ENCODE data around the gene TCF23. TPM values are rescaled to one million over a fixed set of nuclear protein-coding genes. Genes with fewer than 3 reads are reported as not detected.
"Not testable (repeated sequence)": the region's sequence is repeated elsewhere in the genome, so short reads cannot be mapped to it uniquely, and the experiment has no call there.

The TCF23 gene
- total RNA-seq, 3 donors from 2014 or later = 0.05 to 0.23 TPM; not detected in 1

- Histone ChIP-seq H3K36me3 (ENCODE audit: low read depth) (no peaks in the 10 kb centered on the region), H3K4me1 (ENCODE audit: low read depth) (peaks cover 8% of the 10 kb centered on the region), H3K9me3 (no peaks in the 10 kb centered on the region), H3K4me3 (no peak within 1 kb of the TSS)
- DNase-seq = peak in 2 of 3 donors; percentile 19 to 55
- TF ChIP-seq, protein P1, sequence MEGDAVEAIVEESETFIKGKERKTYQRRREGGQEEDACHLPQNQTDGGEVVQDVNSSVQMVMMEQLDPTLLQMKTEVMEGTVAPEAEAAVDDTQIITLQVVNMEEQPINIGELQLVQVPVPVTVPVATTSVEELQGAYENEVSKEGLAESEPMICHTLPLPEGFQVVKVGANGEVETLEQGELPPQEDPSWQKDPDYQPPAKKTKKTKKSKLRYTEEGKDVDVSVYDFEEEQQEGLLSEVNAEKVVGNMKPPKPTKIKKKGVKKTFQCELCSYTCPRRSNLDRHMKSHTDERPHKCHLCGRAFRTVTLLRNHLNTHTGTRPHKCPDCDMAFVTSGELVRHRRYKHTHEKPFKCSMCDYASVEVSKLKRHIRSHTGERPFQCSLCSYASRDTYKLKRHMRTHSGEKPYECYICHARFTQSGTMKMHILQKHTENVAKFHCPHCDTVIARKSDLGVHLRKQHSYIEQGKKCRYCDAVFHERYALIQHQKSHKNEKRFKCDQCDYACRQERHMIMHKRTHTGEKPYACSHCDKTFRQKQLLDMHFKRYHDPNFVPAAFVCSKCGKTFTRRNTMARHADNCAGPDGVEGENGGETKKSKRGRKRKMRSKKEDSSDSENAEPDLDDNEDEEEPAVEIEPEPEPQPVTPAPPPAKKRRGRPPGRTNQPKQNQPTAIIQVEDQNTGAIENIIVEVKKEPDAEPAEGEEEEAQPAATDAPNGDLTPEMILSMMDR (IDR thresholded peaks at IDR 0.05) = no peak
- intact Hi-C loops (cut with DNase I, micrococcal nuclease) = no loop called here
- ATAC-seq = peak; percentile 74
Observed at GRCh38 chr2:27118525-27119329, 30.1 kb upstream of the TCF23 start, which contains the start of gene CGREF1. Gene CGREF1, minus strand, starts transcription at chr2:27119128. Its CDS starts 14,762 bp downstream, at chr2:27104366.

- H3K9me3 ChIP-seq; intact Hi-C loops (cut with DNase I, micrococcal nuclease); H3K4me3 ChIP-seq; ATAC-seq; DNase-seq; H3K36me3 ChIP-seq (ENCODE audit: low read depth); H3K4me1 ChIP-seq (ENCODE audit: low read depth): not testable (repeated sequence)
Observed at GRCh38 chr2:27119330-27119670, 29.5 kb upstream of the TCF23 start.

DNA sequence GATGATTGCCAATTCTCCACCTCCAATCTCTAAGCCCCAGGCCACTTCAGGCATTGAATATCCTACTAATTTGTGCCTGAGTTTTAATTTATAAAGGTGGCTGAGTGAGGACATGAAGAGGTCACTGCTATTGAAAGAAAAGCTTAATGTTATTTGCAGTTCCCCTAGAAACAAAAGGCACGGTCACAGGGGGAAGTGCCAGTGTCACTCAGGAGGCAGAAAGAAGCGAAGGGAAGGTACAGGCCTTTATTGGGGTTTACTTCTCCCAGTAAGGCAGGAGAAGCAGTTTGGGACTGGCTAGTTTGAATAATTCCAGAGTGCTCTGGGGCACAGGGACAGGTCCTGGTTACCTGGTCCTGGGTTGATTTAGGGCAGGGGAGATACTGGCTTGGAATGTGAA lies 26.9 kb upstream of the TCF23 start:
- TF ChIP-seq, protein P1 (IDR thresholded peaks at IDR 0.05) = no peak
- Histone ChIP-seq H3K36me3 (ENCODE audit: low read depth) (no peaks in the 10 kb centered on the region), H3K9me3 (no peaks in the 10 kb centered on the region), H3K4me3 (no peak overlapping the region), H3K4me1 (ENCODE audit: low read depth) (peaks cover 8% of the 10 kb centered on the region)
- ATAC-seq = no peak
- no peak for DNase-seq
- intact Hi-C loops (cut with DNase I, micrococcal nuclease) = no loop called here

DNA sequence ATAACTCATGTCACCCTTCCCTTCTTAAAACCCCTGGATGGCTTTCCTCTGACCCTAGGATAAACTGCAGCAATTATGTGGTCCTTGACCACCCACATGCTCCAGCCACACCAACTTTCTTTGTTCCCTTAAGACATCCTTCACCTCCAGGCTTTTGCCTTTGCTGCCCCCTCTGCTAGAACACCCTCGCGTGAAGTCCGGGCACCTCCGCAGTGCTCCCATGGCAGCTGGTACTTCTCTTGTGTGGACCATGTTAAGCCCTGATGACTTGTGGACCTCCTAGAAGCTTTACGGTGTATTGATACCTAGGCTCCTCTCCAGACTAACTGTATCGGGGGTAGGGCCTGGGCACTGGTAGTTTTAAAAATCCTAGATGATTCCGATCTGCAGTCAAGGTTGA lies 26.0 kb upstream of the TCF23 start:
- intact Hi-C loops (cut with DNase I, micrococcal nuclease) = no loop called here
- DNase-seq = no peak
- no peaks in the 10 kb centered on the region for H3K9me3 ChIP-seq
- peaks cover 8% of the 10 kb centered on the region for H3K4me1 ChIP-seq (ENCODE audit: low read depth)
- H3K36me3 ChIP-seq (ENCODE audit: low read depth) = no peaks in the 10 kb centered on the region
- no peak for ATAC-seq
- no peak overlapping the region for H3K4me3 ChIP-seq
- TF ChIP-seq, protein P1 (IDR thresholded peaks at IDR 0.05) = no peak

DNA sequence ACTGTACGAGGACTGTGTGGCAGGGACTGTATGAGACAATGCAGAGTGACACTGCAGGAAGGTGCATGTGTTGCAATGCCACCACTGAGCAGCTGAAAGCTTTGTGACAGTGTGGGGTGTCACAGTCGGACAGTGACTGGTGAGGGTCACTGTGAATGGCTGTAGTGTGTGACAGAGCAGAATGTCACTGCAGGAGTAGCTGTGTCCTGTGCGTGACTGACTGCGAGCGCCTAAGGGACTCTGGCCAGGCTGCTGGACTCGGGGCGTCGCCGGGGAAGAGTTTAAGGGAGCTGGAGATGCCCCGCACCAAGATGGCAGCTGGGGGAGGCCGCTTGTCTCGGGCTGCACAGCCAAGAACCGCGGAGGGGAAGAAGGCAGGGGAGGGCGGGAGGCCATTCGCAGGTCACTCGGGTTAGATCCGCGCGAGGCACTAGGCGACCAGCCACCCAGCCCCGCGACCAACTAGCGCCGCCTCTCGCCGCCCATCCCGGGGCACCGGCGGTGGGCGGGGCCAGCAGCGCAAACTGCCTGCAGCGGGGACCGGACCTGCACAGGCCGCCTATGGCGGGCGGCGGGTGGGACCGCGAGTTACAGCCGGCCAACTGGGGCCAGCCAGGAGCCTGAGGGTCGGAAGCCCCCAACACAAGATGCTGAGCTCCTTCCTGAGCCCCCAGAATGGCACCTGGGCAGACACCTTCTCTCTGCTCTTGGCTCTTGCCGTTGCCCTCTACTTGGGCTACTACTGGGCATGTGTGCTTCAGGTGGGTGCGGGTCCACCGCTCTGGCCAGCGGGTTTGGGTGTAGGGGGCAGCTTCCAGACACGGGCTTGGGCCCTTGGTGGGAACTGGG lies 25.3 kb upstream of the TCF23 start, which contains the start of gene ABHD1:
Gene ABHD1 (plus strand): TSS at position 514 of the 849 bp plus-strand sequence. CDS start 134 bp downstream, at position 648.
- Histone ChIP-seq H3K4me1 (ENCODE audit: low read depth) (peaks cover 5% of the 10 kb centered on the region), H3K4me3 (no peak within 1 kb of the TSS), H3K9me3 (no peaks in the 10 kb centered on the region), H3K36me3 (ENCODE audit: low read depth) (no peaks in the 10 kb centered on the region)
- ATAC-seq (peak; percentile 87), DNase-seq (peak; percentile 73 to 79 (median 78))
- TF ChIP-seq, protein P1 (IDR thresholded peaks at IDR 0.05) = no peak
- intact Hi-C loops (cut with DNase I, micrococcal nuclease) = no loop called here

GRCh38 chr2:27125104-27125503 lies 23.7 kb upstream of the TCF23 start:
- TF ChIP-seq, protein P1 (IDR thresholded peaks at IDR 0.05) = no peak
- intact Hi-C loops (cut with DNase I, micrococcal nuclease) = no loop called here
- no peaks in the 10 kb centered on the region for H3K4me1 ChIP-seq (ENCODE audit: low read depth)
- no peaks in the 10 kb centered on the region for H3K9me3 ChIP-seq
- H3K4me3 ChIP-seq = no peak overlapping the region
- ATAC-seq = no peak
- DNase-seq = no peak
- no peaks in the 10 kb centered on the region for H3K36me3 ChIP-seq (ENCODE audit: low read depth)

Data from mucosa of descending colon (tissue), 3 donors.